Middle frontal gyrus (tissue), 1 donor: Measurements from ENCODE around the gene SNRNP25.
A peak's percentile ranks its signal among the peaks of the same experiment; 100 is the strongest.

Experiments used
- DNase-seq: peaks from one replicate; pipeline ENCODE4 v3.0.0-alpha.2; 2015; ENCODE audit warnings: low spot score; ENCODE audit errors: extremely low spot score

The SNRNP25 gene

DNA sequence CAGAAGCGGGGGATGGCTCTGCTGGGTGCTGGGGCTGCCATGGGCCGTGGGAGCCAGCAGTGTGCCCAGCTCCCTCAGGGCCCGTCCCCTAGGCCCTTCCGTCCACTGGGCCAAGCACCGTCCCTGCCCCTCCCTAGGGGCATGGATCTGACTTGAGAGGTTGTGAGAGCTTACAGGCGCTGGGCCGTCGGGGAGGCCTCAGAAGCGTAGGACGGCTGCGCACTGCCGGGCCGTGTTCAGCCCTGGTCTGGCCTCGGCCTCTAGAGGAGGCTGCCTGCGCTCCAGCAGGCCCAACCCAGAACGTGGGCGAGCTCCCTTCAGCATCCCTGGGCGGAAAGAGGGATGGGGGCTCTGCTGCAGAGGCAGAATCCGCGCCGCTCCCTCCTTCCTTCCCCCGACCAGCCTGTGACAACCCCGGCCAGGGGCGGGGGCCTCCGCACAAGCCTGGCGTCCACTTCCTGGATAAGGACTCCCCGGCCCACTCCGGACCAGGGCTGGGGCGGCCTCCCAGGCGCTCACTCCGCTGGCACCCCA, 23.7 kb downstream of the SNRNP25 start:
- DNase-seq: no peak

GRCh38 chr16:77807-78443, 24.3 kb downstream of the SNRNP25 start, which contains the start of gene MPG:
TSS of gene MPG (plus strand) at chr16:78225. CDS start at chr16:78310, 85 bp downstream.
- no peak for DNase-seq

GRCh38 chr16:78444-79150, 25.0 kb downstream of the SNRNP25 start:
- DNase-seq: no peak

DNA sequence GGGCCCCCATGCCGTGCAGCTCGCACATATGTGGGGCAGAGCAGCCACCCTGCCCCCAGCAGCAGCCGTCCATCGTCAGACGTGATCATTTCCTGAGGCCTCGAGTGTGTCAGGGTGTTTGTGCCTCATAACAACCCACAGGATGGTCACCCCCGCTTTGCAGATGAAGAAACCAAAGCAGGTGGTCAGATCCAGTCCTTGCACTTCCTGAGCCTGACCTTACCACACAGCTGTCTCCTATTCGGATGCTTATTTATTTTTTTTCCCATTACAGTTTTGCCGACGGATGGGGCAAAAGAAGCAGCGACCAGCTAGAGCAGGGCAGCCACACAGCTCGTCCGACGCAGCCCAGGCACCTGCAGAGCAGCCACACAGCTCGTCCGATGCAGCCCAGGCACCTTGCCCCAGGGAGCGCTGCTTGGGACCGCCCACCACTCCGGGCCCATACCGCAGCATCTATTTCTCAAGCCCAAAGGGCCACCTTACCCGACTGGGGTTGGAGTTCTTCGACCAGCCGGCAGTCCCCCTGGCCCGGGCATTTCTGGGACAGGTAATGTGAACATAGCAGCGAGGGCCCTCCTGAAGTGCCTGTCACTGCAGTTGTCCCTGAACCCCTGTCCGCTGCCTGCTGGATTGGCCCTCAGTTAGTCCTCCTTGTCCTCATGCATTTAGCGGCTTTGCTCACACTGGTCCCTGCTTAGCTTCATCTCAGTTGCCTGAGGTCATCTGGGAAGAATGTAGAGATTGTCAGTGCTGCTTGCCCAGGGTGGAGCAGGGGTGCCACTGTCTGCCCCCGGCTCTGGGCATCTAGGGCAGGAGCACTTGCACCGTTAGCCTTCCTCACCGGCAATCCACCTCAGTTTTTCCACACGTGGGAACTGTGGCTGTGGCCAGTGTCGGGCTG, 25.8 kb downstream of the SNRNP25 start:
- DNase-seq: no peak

GRCh38 chr16:83060-83603, 29.5 kb downstream of the SNRNP25 start:
- DNase-seq: no peak

- no peak for DNase-seq
These were observed 30.4 kb downstream of the SNRNP25 start for GRCh38 chr16:83781-84615.

DNA sequence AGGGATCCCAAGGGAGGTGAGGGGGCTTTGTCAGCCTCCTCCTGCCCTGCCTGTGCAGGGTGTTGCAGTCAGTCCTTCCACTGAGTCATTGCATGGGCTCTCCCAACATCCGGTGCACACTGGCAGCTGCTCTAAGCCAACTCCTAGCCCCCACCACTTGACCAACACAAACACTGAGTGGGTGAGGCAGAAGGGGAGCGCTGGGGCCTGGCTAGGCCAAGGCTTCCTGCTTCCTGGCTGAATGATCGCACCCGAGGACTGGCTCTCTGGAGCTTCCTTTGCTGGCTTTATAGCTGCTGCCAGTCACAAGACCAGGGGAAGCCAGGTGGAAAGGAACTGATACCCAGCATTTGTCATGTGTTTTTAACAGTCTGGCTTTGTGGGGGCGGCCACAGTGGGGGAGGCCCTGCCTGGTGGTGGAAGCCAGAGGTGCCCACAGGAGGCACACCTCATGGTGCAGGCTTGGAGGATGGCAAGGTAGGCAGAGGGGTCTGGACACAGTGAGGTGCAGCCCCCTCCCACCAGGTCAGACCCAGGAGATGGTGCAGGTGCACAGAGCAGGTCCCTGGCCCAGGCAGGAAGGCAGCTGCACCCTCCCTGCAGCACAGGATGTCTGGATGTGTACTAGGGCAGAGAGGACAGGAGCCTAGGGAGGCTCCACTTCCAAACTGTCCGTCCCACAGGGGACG, 31.2 kb downstream of the SNRNP25 start:
- no peak for DNase-seq

- no peak for DNase-seq
These were observed 31.8 kb downstream of the SNRNP25 start for GRCh38 chr16:85407-85782.

- DNase-seq: no peak
These were observed 32.2 kb downstream of the SNRNP25 start for GRCh38 chr16:85865-86264.

DNA sequence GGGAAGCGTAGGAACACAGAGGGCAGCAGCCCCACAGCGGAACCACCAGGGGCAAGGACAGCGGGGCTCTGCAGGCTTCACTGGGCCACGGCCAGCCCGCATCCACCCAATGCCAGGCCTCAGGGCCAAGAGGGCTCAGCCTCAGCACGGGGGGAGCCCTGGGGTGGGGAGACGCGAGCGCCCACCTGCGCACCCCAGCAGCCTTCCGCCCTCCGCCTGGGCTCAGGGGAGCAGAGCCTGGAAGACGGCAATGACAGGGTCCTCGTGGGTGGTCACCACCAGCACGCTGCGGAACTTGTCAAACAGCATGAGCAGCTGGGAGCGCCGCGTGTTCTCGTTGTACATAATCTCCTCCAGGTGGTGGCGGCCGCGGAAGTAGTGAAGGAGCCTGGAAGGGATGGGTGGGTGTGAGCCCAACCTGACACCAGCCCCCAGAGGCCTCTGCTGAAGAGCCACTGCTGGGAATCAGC, 32.9 kb downstream of the SNRNP25 start:
- no peak for DNase-seq

DNA sequence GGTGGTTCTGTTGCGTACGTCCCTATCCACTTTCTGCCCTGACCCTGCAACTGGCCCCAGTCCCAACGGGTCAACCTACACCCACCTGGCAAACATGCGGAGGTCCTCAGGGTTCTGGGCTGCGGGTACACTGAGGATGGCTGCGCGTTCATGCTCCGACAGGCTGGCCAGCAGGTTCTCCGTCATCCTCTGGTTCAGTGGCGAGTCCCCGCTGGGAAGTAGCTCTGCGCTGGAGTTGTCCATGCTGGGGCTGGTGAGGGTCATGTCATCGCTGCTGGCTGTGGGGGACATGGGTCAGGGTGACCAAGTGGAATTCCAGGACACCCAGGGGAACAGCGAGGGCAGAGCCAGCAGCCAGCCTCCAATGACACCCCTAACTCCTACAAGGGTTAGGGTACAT, 35.0 kb downstream of the SNRNP25 start:
- no peak for DNase-seq

DNA sequence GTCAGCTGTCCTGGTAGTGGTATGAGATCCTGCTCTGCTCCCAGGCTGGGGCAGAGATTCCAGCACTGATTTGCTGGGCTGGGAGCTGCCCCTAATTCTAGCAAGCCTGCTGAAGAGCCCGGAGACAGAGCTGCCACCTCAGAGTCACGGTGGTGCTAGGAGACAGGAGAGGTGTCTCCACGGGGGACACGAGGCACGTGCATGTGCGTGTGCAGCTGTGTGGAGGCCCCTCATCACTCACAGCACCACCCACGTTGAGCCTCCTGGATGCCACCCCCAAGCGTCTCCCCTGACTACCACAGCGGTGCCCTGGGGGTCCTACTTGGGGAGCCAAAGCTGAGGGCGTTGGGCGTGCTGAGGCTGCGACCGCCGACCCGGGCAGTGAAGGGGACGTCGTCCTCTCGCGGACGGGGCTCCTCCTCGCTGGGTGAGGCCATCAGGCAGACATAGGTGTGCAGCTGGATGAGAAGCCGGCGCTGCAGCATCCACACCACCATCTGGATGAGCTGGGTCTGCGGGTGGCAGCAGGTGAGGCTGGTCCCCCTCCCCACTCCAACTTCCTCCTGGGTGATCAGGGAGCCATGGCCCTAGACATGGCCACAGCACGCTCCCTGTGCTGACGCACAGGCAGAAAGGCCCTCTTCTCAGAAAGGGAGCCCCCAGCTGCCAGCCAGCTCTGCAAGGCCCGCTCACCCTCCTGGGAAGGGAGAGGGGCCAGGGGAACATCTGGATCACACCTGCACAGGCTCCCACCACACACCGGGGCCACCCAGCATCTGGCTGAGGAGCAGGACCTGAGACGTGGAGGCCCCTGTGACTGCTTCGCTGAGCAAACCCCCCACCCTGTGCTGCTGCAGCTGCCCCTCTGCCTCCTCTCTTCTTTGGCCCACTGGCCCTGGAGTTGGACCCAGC, 36.0 kb downstream of the SNRNP25 start:
- DNase-seq: no peak

DNA sequence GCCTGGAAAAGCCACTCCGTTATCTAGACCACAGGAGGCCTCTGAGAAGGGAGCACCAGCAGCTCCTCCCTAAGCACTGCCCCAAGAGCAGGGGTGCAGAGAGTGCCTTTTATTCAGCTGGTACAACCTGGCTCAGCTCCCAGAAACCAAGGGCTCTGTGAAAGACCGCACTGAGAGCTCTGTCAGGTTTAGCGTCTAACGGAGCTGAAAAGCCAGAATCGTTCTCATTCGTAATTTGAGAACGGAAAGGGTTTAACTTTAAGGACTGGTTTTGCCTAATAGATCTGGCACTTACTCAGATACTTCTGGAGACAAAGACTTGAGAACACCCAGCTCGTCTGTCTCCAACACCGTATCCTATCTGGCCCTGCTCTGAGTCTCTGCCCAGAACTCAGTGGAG, 37.9 kb downstream of the SNRNP25 start:
- peak; percentile 66 for DNase-seq

DNA sequence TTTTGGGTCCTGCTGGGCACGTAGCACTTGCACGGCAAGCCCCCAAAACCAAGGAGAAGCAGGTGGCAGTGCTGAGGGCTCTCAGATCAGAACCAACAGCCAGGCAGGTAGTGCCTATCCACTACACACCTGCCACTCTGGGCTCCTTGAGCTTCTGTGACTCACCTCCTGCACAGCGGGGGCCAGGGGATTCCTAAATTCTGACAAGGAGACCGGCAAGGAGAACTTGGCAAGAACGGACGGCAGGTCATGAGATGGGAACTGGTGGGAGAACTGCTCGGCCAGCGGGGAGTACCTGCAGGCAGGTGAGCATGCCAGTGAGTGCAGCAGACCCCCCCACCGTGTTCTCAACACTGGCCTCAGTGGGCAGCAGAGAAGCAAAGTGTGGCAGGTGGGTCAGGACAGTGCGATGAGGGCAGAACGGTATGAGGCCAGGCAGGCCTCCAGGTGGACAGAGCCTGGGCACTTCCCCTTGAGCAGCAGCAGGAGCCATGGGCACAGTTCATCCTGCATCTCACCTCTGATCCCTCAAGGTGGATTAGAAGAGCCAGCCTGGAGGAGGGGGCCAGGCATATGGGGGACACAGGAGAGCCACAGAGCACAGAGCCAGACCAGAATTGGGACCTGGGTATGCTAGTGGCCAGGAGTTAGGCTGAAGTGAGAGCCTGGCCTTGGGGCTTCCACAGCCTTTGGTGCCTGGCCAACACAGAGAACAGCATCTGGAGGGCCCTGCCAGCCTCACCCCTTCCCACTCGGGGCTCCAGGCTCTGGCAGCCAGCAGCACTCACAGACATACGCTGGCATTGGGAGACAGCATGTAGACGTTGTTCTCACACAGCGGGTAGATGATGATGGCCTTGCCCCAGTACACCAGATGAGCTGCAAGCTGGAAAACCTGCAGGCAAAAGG, 39.1 kb downstream of the SNRNP25 start:
- DNase-seq: no peak

GRCh38 chr16:94918-95265, 41.3 kb downstream of the SNRNP25 start:
- DNase-seq: no peak

DNA sequence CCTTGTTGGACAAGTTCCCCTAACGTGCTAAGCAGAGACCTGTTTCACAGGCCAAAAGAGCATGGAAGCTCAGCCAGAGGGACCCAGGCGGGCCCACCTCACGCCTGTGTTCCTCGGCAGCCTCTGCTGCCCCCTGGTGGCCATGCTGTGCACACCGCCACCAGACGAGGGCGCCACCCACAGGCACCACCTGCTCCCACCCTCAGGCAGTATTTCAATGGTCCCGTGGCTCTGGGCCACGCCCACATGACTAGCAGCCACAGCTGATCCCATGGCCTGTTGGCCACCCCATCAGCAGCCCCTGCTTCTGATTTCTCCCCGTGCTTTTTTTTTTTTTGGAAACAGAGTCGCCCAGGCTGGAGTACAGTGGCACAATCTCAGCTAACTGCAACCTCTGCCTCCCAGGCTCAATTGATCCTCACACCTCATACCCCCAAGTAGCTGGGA, 43.3 kb downstream of the SNRNP25 start:
- DNase-seq: peak; percentile 56

DNA sequence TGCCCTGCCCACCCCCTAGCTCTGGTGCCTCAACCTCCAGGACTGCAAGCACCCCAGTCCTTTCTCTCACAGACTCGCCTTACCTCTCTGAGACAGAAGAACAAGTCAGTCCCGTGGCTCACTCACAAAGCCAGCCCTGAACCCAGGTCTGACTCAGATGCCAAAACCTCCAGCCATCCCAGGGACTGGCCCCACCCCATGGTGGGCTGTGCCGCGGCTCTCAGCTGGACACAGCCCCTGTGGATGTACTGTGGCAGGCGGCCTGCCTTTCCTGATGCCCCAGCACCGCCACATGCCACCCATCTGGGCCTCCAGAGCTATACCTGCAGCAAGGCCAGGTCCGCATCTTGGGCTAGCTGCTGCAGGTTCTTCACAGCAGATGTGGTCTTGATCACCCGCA, 44.2 kb downstream of the SNRNP25 start:
- no peak for DNase-seq

DNA sequence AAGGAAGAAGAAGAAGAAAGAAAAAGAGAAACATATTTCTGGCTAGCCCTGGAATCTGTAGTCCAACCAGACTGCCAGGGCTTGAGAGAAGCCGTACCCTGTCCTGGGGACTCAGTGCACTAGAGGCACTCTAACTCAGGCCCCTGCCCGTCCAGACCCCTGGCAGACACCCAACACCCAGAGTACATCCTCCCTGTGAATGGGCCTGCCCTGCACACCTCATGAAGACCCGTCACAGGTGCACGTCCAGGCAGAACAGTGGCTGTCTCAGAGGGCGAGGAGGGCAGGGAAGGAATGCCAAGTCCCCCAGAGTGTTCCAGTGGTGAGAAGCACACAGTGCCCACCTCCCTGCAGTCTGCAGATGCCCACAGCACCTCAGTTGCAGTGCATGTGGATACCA, 47.4 kb downstream of the SNRNP25 start:
- no peak for DNase-seq
